Trophoblast cell (in vitro differentiated cells and primary cell): ENCODE results near the gene DCAF5.

ENCODE experiments used
- DNase-seq, 2 donors: peaks; one replicate each; pipeline ENCODE4 v3.0.0-alpha.2; 2016
- H2AFZ ChIP-seq: 2 replicates; pipeline ENCODE4 v1.6.1; 2013; ENCODE audit warnings: low read length, moderate library complexity, mild to moderate bottlenecking; ENCODE audit not compliant: insufficient read depth, poor library complexity
- H2AK5ac ChIP-seq: 2 replicates; pipeline ENCODE4 v1.6.1; 2013; ENCODE audit warnings: mild to moderate bottlenecking, low read length
- H2BK120ac ChIP-seq: 2 replicates; pipeline ENCODE4 v1.6.1; 2013; ENCODE audit warnings: low read length, mild to moderate bottlenecking, moderate library complexity; ENCODE audit not compliant: insufficient read depth, poor library complexity
- H2BK12ac ChIP-seq: 2 replicates; pipeline ENCODE4 v1.6.1; 2013; ENCODE audit warnings: mild to moderate bottlenecking, low read length, moderate library complexity
- H2BK5ac ChIP-seq: 2 replicates; pipeline ENCODE4 v1.6.1; 2013; ENCODE audit warnings: low read length, low read depth, moderate library complexity, mild to moderate bottlenecking; ENCODE audit not compliant: poor library complexity
- H3K14ac ChIP-seq: 2 replicates; pipeline ENCODE4 v1.6.1; 2013; ENCODE audit warnings: mild to moderate bottlenecking, low read length
- H3K18ac ChIP-seq: 2 replicates; pipeline ENCODE4 v1.6.1; 2013; ENCODE audit warnings: mild to moderate bottlenecking, low read length
- H3K23ac ChIP-seq: 2 replicates; pipeline ENCODE4 v1.6.1; 2013; ENCODE audit warnings: low read length
- H3K27ac ChIP-seq: 2 replicates; pipeline ENCODE4 v1.5.1; 2013; ENCODE audit warnings: low read depth, mild to moderate bottlenecking, inconsistent platforms, low read length, moderate library complexity
- H3K27me3 ChIP-seq: 2 replicates; pipeline ENCODE4 v1.6.1; 2013; ENCODE audit warnings: inconsistent platforms, mild to moderate bottlenecking, low read length, moderate library complexity; ENCODE audit not compliant: insufficient read depth
- H3K36me3 ChIP-seq, 2 experiments: 1 replicate in 1 of 2; 2 replicates in 1 of 2; pipeline ENCODE4 v1.6.1; 2013; ENCODE audit warnings: low read length in 2 of 2, mild to moderate bottlenecking in 2 of 2, moderate library complexity in 1 of 2; ENCODE audit not compliant: insufficient read depth in 2 of 2, control insufficient read depth in 1 of 2
- H3K4ac ChIP-seq: 2 replicates; pipeline ENCODE4 v1.6.1; 2013; ENCODE audit warnings: low read depth, mild to moderate bottlenecking, low read length, moderate library complexity
- H3K4me1 ChIP-seq, 2 experiments: 1 replicate in 1 of 2; 2 replicates in 1 of 2; pipeline ENCODE4 v1.6.1; 2013; ENCODE audit warnings: low read length in 2 of 2, mild to moderate bottlenecking in 2 of 2, moderate library complexity in 1 of 2; ENCODE audit not compliant: insufficient read depth in 2 of 2, control insufficient read depth in 1 of 2
- H3K4me2 ChIP-seq: 2 replicates; pipeline ENCODE4 v1.6.1; 2013; ENCODE audit warnings: inconsistent platforms, mild to moderate bottlenecking, low read length, moderate library complexity
- H3K4me3 ChIP-seq: 2 replicates; pipeline ENCODE4 v1.5.1; 2013; ENCODE audit warnings: mild to moderate bottlenecking, low read depth, low read length, inconsistent platforms
- H3K79me1 ChIP-seq: one replicate; pipeline ENCODE4 v1.6.1; 2013; ENCODE audit warnings: low read length
- H3K79me2 ChIP-seq: 2 replicates; pipeline ENCODE4 v1.6.1; 2013; ENCODE audit warnings: low read length, mild to moderate bottlenecking; ENCODE audit not compliant: control insufficient read depth, insufficient read depth, poor library complexity
- H3K9ac ChIP-seq: 2 replicates; pipeline ENCODE4 v1.6.1; 2013; ENCODE audit warnings: mild to moderate bottlenecking, low read length
- H3K9me3 ChIP-seq: 2 replicates; pipeline ENCODE4 v1.6.1; 2013; ENCODE audit warnings: low read depth, mild to moderate bottlenecking, control low read depth, inconsistent platforms, low read length; ENCODE audit not compliant: insufficient read depth
- H4K12ac ChIP-seq: 2 replicates; pipeline ENCODE4 v1.6.1; 2013; ENCODE audit warnings: low read depth, mild to moderate bottlenecking, low read length, moderate library complexity
- H4K8ac ChIP-seq: 2 replicates; pipeline ENCODE4 v1.6.1; 2013; ENCODE audit warnings: low read depth, mild to moderate bottlenecking, low read length, moderate library complexity
- H4K91ac ChIP-seq: one replicate; pipeline ENCODE4 v1.6.1; 2013; ENCODE audit warnings: low read depth, mild to moderate bottlenecking, low read length, moderate library complexity
- WGBS: extraction: QIAGEN DNeasy Blood & Tissue Kit; methylation state at CpG from one replicate; pipeline ENCODE4 v1.1.7; 2013; ENCODE audit warnings: missing lambda C conversion rate; ENCODE audit not compliant: insufficient read length, insufficient coverage; ENCODE audit errors: extremely low coverage; 5-methylcytosine and 5-hydroxymethylcytosine counted together

The DCAF5 gene

DNA sequence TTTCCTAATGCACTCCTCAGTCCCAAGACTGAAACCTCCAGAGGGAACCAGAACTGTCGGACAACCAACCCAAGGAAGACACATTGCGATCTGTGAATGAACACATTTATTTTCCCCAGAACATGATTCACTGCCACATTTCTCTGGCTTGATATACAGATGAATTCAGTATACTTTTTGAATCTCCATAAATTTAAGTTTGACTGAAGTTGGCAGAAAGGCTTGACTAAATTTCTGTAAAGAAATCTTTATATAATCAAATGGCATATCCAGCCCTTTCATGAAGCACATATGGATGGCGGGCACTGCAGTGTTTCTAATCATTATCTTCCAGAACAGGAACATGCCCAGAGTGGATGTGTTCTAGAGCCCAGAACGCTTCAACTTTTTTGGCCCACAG lies 56.7 kb downstream of the DCAF5 start:
- Histone ChIP-seq H3K4me1 (peaks cover 13 to 25% of the 10 kb centered on the region in 2 experiments), H2AK5ac (peak overlapping the region; percentile 59), H3K79me1 (peaks cover 39% of the 10 kb centered on the region), H3K23ac (no peak overlapping the region), H3K9me3 (no peaks in the 10 kb centered on the region), H3K14ac (no peak overlapping the region), H3K27me3 (no peaks in the 10 kb centered on the region), H2BK5ac (no peak overlapping the region), H2AFZ (no peak overlapping the region), H2BK12ac (peak overlapping the region; percentile 82), H3K18ac (no peak overlapping the region), H2BK120ac (no peak overlapping the region), H3K4me2 (no peak overlapping the region), H4K12ac (no peak overlapping the region), H3K4ac (peak overlapping the region; percentile 67), H3K9ac (no peak overlapping the region), H3K79me2 (peaks cover 3% of the 10 kb centered on the region), H3K36me3 (peaks cover 0 to 3% of the 10 kb centered on the region in 2 experiments), H4K8ac (no peak overlapping the region), H3K27ac (peak overlapping the region; percentile 100), H4K91ac (no peak overlapping the region), H3K4me3 (no peak overlapping the region)
- no CpG with 5 or more reads among the region's 4 CpGs for WGBS
- DNase-seq: no peak

GRCh38 chr14:69094481-69094880 lies 58.4 kb downstream of the DCAF5 start:
- H4K8ac ChIP-seq: peak overlapping the region; percentile 89
- no peaks in the 10 kb centered on the region for H3K9me3 ChIP-seq
- peaks cover 42% of the 10 kb centered on the region for H3K79me1 ChIP-seq
- peaks cover 0 to 3% of the 10 kb centered on the region in 2 experiments for H3K36me3 ChIP-seq
- peak overlapping the region; percentile 98 for H2BK5ac ChIP-seq
- H2BK120ac ChIP-seq: peak overlapping the region; percentile 99
- DNase-seq: peak; percentile 46 to 75
- H3K18ac ChIP-seq: no peak overlapping the region
- H3K9ac ChIP-seq: no peak overlapping the region
- peak overlapping the region; percentile 98 for H2BK12ac ChIP-seq
- no peak overlapping the region for H4K12ac ChIP-seq
- H3K14ac ChIP-seq: peak overlapping the region; percentile 91
- H3K4me3 ChIP-seq: no peak overlapping the region
- H3K4ac ChIP-seq: peak overlapping the region; percentile 92
- H3K27me3 ChIP-seq: no peaks in the 10 kb centered on the region
- H3K4me2 ChIP-seq: peak overlapping the region; percentile 35
- peak overlapping the region; percentile 99 for H4K91ac ChIP-seq
- no peak overlapping the region for H2AFZ ChIP-seq
- peaks cover 3% of the 10 kb centered on the region for H3K79me2 ChIP-seq
- H3K4me1 ChIP-seq: peaks cover 16 to 28% of the 10 kb centered on the region in 2 experiments
- no CpG with 5 or more reads among the region's 1 CpG for WGBS
- peak overlapping the region; percentile 100 for H3K27ac ChIP-seq
- no peak overlapping the region for H2AK5ac ChIP-seq
- no peak overlapping the region for H3K23ac ChIP-seq

- peaks cover 0 to 3% of the 10 kb centered on the region in 2 experiments for H3K36me3 ChIP-seq
- H2BK120ac ChIP-seq: peak overlapping the region; percentile 99
- H2BK12ac ChIP-seq: peak overlapping the region; percentile 98
- H2BK5ac ChIP-seq: peak overlapping the region; percentile 98
- H2AK5ac ChIP-seq: peak overlapping the region; percentile 97
- peaks cover 16 to 29% of the 10 kb centered on the region in 2 experiments for H3K4me1 ChIP-seq
- H3K79me1 ChIP-seq: peaks cover 41% of the 10 kb centered on the region
- peak overlapping the region; percentile 100 for H3K27ac ChIP-seq
- DNase-seq: peak; percentile 74 to 84
- peaks cover 3% of the 10 kb centered on the region for H3K79me2 ChIP-seq
- peak overlapping the region; percentile 99 for H4K91ac ChIP-seq
- H3K4ac ChIP-seq: peak overlapping the region; percentile 92
- no CpG with 5 or more reads among the region's 1 CpG for WGBS
- no peak overlapping the region for H3K9ac ChIP-seq
- H4K12ac ChIP-seq: peak overlapping the region; percentile 77
- peak overlapping the region; percentile 91 for H3K14ac ChIP-seq
- peak overlapping the region; percentile 59 for H2AFZ ChIP-seq
- H4K8ac ChIP-seq: peak overlapping the region; percentile 89
- no peak overlapping the region for H3K4me3 ChIP-seq
- H3K27me3 ChIP-seq: no peaks in the 10 kb centered on the region
- H3K4me2 ChIP-seq: peak overlapping the region; percentile 5
- peak overlapping the region; percentile 95 for H3K18ac ChIP-seq
- no peaks in the 10 kb centered on the region for H3K9me3 ChIP-seq
- H3K23ac ChIP-seq: no peak overlapping the region
Measured at GRCh38 chr14:69093631-69094421, 59.1 kb downstream of the DCAF5 start.

DNA sequence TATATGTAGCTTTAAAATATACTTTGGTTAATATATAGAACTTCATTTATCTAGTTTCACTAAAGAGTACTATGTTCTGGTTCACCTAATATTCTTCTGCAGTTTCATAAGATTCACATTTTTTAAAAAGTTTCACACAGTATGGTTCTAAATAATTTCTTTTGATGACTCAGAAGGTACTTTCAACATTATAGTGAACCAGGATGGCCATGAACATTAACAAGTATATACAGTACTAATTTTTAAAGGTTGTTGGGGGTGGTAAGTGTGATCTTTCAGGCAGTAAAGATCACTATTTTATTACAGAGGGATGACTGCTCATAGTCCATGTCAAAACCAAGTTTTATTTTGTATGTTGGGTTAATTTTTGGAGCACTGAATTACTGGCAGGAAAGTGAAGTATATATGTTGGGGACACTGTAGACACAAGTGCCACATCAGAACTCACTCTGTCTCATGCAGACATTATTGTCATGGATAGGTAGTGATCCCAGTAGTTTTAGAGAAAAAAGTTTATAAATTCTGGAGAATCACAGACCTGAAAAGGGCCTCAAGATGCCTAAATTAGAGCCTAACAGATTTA lies 60.0 kb downstream of the DCAF5 start:
- H2AK5ac ChIP-seq: no peak overlapping the region
- H3K79me2 ChIP-seq: peaks cover 4% of the 10 kb centered on the region
- H3K4ac ChIP-seq: no peak overlapping the region
- no peak overlapping the region for H3K23ac ChIP-seq
- peaks cover 0 to 3% of the 10 kb centered on the region in 2 experiments for H3K36me3 ChIP-seq
- H3K9ac ChIP-seq: no peak overlapping the region
- no peak overlapping the region for H2BK12ac ChIP-seq
- H4K8ac ChIP-seq: no peak overlapping the region
- no peak overlapping the region for H3K18ac ChIP-seq
- H3K27ac ChIP-seq: peak overlapping the region; percentile 100
- H3K4me2 ChIP-seq: no peak overlapping the region
- H3K79me1 ChIP-seq: peaks cover 41% of the 10 kb centered on the region
- H3K14ac ChIP-seq: no peak overlapping the region
- no peaks in the 10 kb centered on the region for H3K27me3 ChIP-seq
- H2AFZ ChIP-seq: no peak overlapping the region
- peak in 1 of 2 donors; percentile 74 for DNase-seq
- H2BK5ac ChIP-seq: no peak overlapping the region
- H4K12ac ChIP-seq: no peak overlapping the region
- peaks cover 18 to 31% of the 10 kb centered on the region in 2 experiments for H3K4me1 ChIP-seq
- peak overlapping the region; percentile 60 for H2BK120ac ChIP-seq
- H4K91ac ChIP-seq: no peak overlapping the region
- no peak overlapping the region for H3K4me3 ChIP-seq
- no peaks in the 10 kb centered on the region for H3K9me3 ChIP-seq
